Parathyroid adenoma (tissue), 2 donors: ENCODE results near the gene CCDC91.

Experiments
- H2AFZ ChIP-seq: fragments of 300-600 bp; sonication (generic); one replicate; pipeline ENCODE4 v1.7.0; 2017; ENCODE audit warnings: antibody characterized with exemption, mild to moderate bottlenecking
- H3K27ac ChIP-seq: fragments of 300-600 bp; sonication (generic); one replicate; pipeline ENCODE4 v1.7.0; 2017
- H3K27me3 ChIP-seq: fragments of 300-600 bp; sonication (generic); one replicate; pipeline ENCODE4 v1.7.0; 2017; ENCODE audit warnings: low read length; ENCODE audit not compliant: control insufficient read depth, insufficient read depth
- H3K36me3 ChIP-seq: fragments of 300-600 bp; sonication (generic); one replicate; pipeline ENCODE4 v1.7.0; 2017; ENCODE audit warnings: low read length; ENCODE audit not compliant: control insufficient read depth, insufficient read depth
- H3K4me1 ChIP-seq: fragments of 300-600 bp; sonication (generic); one replicate; pipeline ENCODE4 v1.7.0; 2017; ENCODE audit warnings: control low read depth
- H3K4me2 ChIP-seq: fragments of 300-600 bp; sonication (generic); one replicate; pipeline ENCODE4 v1.7.0; 2017; ENCODE audit warnings: low read length
- H3K4me3 ChIP-seq: fragments of 300-600 bp; sonication (generic); one replicate; pipeline ENCODE4 v1.7.0; 2017; ENCODE audit warnings: low read depth, low read length
- H3K79me2 ChIP-seq: fragments of 300-600 bp; sonication (generic); one replicate; pipeline ENCODE4 v1.7.0; 2017; ENCODE audit warnings: control low read depth
- H3K9ac ChIP-seq: fragments of 300-600 bp; sonication (generic); one replicate; pipeline ENCODE4 v1.7.0; 2017; ENCODE audit warnings: mild to moderate bottlenecking
- H3K9me3 ChIP-seq: fragments of 300-600 bp; sonication (generic); one replicate; pipeline ENCODE4 v1.7.0; 2017; ENCODE audit warnings: low read length; ENCODE audit not compliant: control insufficient read depth
- TF ChIP-seq, protein P1 (sequence below): fragments of 300-600 bp; sonication (generic); IDR thresholded peaks from one replicate; pipeline ENCODE4 v1.7.0; 2017; ENCODE audit warnings: antibody characterized with exemption, mild to moderate bottlenecking
- donor health status: primary hyperparathyroidism.

Gene CCDC91

GRCh38 chr12:28156362-28156761, 33.9 kb upstream of the CCDC91 start:
- TF ChIP-seq, protein P1, sequence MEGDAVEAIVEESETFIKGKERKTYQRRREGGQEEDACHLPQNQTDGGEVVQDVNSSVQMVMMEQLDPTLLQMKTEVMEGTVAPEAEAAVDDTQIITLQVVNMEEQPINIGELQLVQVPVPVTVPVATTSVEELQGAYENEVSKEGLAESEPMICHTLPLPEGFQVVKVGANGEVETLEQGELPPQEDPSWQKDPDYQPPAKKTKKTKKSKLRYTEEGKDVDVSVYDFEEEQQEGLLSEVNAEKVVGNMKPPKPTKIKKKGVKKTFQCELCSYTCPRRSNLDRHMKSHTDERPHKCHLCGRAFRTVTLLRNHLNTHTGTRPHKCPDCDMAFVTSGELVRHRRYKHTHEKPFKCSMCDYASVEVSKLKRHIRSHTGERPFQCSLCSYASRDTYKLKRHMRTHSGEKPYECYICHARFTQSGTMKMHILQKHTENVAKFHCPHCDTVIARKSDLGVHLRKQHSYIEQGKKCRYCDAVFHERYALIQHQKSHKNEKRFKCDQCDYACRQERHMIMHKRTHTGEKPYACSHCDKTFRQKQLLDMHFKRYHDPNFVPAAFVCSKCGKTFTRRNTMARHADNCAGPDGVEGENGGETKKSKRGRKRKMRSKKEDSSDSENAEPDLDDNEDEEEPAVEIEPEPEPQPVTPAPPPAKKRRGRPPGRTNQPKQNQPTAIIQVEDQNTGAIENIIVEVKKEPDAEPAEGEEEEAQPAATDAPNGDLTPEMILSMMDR: no peak
- no peaks in the 10 kb centered on the region for H3K9me3 ChIP-seq
- H3K4me2 ChIP-seq: no peak overlapping the region
- no peaks in the 10 kb centered on the region for H3K79me2 ChIP-seq
- H3K4me3 ChIP-seq: no peak overlapping the region
- H3K27ac ChIP-seq: no peak overlapping the region
- H3K9ac ChIP-seq: no peak overlapping the region
- no peaks in the 10 kb centered on the region for H3K36me3 ChIP-seq
- H2AFZ ChIP-seq: no peak overlapping the region
- H3K4me1 ChIP-seq: no peaks in the 10 kb centered on the region
- H3K27me3 ChIP-seq: no peaks in the 10 kb centered on the region

- Histone ChIP-seq H3K4me2 (no peak overlapping the region), H3K27me3 (no peaks in the 10 kb centered on the region), H3K4me3 (no peak overlapping the region), H2AFZ (no peak overlapping the region), H3K4me1 (no peaks in the 10 kb centered on the region), H3K36me3 (no peaks in the 10 kb centered on the region), H3K9ac (no peak overlapping the region), H3K27ac (no peak overlapping the region), H3K9me3 (no peaks in the 10 kb centered on the region), H3K79me2 (no peaks in the 10 kb centered on the region)
- TF ChIP-seq, protein P1: no peak
Measured at GRCh38 chr12:28156804-28157203, 33.5 kb upstream of the CCDC91 start.

DNA sequence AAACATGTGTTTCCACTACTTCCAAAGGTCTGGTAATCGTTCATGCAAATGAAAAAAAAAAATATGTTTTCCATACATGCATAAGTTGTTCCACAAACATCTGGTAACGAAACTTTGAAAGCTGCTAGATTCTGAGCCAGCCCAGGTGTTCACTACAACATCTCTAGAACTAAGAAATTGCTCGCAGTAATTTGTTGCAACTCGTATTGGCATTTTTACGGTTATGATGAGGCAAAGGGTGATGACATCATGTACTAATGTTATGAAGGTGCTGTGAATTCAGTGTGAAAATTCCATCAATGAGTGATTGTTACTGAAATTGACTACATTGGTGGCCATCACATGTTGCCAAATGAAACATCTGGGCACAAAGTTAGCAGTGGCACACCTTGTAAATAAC, 31.9 kb upstream of the CCDC91 start:
- no peaks in the 10 kb centered on the region for H3K9me3 ChIP-seq
- H3K36me3 ChIP-seq: no peaks in the 10 kb centered on the region
- no peak overlapping the region for H3K4me2 ChIP-seq
- H3K27me3 ChIP-seq: no peaks in the 10 kb centered on the region
- H3K27ac ChIP-seq: no peak overlapping the region
- no peaks in the 10 kb centered on the region for H3K4me1 ChIP-seq
- H3K4me3 ChIP-seq: no peak overlapping the region
- TF ChIP-seq, protein P1: no peak
- no peak overlapping the region for H3K9ac ChIP-seq
- H2AFZ ChIP-seq: no peak overlapping the region
- no peaks in the 10 kb centered on the region for H3K79me2 ChIP-seq

- Histone ChIP-seq H3K4me1 (no peaks in the 10 kb centered on the region), H2AFZ (no peak overlapping the region), H3K27ac (no peak overlapping the region), H3K9ac (no peak overlapping the region), H3K4me2 (no peak overlapping the region), H3K36me3 (no peaks in the 10 kb centered on the region), H3K79me2 (no peaks in the 10 kb centered on the region), H3K27me3 (no peaks in the 10 kb centered on the region), H3K9me3 (no peaks in the 10 kb centered on the region), H3K4me3 (no peak overlapping the region)
- TF ChIP-seq, protein P1: no peak
Measured at GRCh38 chr12:28159688-28160087, 30.6 kb upstream of the CCDC91 start.

GRCh38 chr12:28161697-28162096, 28.6 kb upstream of the CCDC91 start:
- no peak overlapping the region for H3K4me3 ChIP-seq

More at GRCh38 chr12:28161697-28162096, 28.6 kb upstream of the CCDC91 start:
- H3K9ac ChIP-seq: no peak overlapping the region
- no peak overlapping the region for H3K4me2 ChIP-seq
- no peaks in the 10 kb centered on the region for H3K36me3 ChIP-seq
- H3K27me3 ChIP-seq: no peaks in the 10 kb centered on the region
- no peak overlapping the region for H3K27ac ChIP-seq
- H3K79me2 ChIP-seq: no peaks in the 10 kb centered on the region
- H3K9me3 ChIP-seq: no peaks in the 10 kb centered on the region
- H2AFZ ChIP-seq: no peak overlapping the region
- TF ChIP-seq, protein P1: no peak
- H3K4me1 ChIP-seq: no peaks in the 10 kb centered on the region
